Endometrial microvascular endothelial cells (primary cell): ENCODE data around the gene ARAP2. TPM values are rescaled to one million over a fixed set of nuclear protein-coding genes. Genes with fewer than 3 reads are reported as not detected.

ENCODE experiments used
- in situ Hi-C: cut with HindIII; loops from 2 replicates; pipeline ENCODE4 v1.10.0; 2017; ENCODE audit warnings: low sequenced_read_pairs, low pct_unique_long_range_greater_than_20kb; ENCODE audit errors: inconsistent ontology term
- total RNA-seq: library from RNA; depleted of rRNA; stranded (reverse); fragments of >200 nt; gene quantifications from one replicate; pipeline ENCODE4 v1.2.3, GENCODE V29; 2015; ENCODE audit errors: inconsistent ontology term

The ARAP2 gene
- total RNA-seq, 1 donor from 2014 or later, result 4.7 TPM

DNA sequence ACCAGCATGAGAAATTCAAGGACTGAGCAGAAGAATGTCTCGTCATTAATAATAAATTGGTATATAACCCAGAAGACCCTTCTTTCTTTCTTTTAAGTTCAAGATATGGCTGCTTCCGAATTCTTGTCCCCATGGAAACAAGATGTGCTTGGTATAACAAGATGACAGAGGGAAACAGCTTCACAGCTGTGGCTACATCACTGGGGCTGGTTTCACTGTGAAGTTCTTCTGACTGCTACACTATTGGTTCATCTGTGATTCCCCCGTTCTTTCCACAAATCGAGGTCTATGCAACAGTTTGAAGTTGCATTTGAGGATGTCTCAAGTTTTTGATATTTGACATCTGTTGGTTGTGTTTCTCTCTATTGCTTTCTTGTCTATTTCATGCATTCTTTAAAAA lies 24.8 kb upstream of the ARAP2 start:
- in situ Hi-C loops, result no loop called here

DNA sequence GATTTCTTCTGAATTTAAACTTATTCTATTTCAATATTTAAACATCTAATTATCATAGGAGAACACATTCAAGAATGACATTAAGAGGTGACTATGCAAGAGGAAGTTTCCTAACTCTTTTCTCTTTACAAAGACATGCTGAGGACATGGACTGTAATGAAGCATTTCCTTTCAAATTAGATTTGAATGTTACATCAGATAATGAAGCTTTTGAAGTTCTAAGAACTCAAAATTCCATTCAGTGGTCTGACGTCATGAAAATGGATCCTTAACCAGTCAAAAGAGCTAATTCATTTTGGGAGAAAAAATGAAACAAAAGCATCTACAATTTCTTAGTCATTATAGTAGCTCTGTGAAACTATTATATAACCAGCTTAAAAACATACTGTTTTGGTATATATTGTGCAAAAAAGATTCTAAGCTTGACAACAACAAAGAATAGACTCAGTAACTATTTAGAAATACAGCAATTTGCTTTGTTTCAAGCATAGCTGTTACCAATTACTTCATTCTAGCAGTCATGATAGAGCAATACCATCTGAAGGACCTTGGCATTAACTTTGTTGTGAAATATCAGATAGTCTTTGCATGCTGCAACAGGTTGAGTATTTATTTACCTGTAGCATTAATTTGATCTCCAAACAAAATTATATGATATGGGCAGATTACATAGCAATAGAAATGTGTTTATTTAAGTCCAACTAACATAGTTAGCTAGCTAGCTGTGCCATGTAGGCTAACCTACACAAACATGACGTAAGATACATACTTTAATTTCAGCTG lies 23.4 kb upstream of the ARAP2 start:
- in situ Hi-C loops, result no loop called here

DNA sequence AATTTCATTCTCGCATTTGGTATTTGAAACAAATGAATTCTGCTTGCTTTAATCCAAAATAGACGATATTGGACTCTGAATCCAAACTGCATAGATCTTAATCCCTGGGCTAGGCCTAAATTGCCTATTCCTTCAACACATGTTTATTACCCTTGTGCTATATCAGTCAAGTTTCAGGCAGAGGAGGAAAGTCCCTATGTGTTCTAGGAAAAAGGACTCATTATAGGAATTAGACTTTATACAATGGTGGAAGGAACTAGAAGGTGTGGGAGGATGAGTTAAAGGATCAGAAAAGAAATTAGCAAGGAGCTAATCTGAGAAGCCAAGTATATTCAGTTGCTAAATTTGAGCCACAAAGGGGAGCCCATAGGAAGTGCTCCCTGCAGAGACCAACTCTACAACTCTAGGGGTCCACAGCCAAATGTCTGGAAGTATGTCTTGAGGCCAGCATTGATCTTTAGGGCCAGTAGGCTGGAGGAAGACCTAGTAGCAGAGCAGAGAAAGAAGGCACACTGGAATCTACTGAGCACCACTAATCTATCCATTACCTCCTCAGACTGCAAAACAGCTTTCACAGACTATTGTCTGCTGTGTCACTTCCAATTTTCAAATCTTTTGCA lies 20.0 kb upstream of the ARAP2 start:
- in situ Hi-C loops, result no loop called here

DNA sequence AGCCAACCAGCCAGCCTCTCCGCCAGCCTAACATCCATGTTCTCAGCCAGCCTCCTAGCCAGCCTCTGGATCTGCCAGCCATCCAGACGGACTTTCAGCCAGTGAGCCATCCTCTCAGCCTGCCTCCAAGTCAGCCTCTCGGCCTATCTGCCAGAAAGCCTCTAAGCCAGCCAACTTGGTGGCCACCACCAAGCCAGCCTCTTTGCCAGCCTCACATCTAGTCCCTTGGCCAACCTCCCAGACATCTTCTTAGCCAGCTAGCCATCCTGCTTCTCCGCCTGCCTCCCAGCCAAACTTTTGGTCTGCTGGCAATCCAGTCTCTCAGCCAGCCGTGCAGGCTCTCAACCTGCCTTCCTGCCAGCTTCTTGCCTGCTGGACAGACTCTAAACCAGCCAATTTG lies 16.4 kb upstream of the ARAP2 start:
- in situ Hi-C loops, result no loop called here

DNA sequence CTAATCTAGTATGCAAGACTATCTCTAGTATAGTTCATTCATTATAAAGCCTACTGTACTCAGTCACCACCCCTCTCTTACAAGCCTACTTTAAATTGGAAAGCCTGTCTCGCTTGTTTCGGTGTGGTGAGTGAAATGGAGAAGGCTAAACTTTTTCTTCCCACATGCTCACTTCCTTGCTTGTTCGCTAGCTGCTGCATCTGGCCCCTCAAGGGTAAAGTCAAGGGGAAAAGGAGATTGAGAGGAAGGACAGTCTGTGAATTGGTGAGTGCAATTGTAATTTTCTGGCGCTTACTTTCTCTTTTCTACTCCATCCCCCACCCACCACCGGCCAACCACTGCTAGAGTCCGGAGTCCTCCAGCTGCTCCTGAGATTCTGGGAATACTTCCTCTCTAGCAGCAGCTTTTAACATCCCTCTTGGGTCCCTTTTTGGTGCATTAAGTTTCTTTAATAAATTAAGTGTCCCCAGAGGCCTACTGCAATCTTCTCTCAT lies 12.1 kb upstream of the ARAP2 start:
- in situ Hi-C loops, result no loop called here

DNA sequence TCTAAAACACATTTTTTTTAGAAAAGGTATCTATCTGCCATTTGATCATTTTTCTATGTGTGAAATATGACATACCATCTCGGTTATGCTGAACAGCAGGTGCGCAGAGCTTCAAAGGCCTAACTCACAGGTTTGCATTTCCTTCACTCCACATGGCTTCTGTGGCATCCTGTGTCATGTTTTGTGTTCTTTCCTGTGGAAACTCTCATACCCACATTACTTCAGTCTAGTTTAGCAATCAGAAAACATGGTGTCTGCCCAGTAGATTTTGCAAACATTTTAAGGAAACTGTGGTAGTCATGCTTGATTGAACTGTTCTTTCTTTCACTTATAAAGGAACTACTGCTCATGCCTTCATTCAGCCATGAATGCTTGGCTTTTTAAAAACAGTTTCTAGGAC lies 11.3 kb upstream of the ARAP2 start:
- in situ Hi-C loops, result no loop called here

DNA sequence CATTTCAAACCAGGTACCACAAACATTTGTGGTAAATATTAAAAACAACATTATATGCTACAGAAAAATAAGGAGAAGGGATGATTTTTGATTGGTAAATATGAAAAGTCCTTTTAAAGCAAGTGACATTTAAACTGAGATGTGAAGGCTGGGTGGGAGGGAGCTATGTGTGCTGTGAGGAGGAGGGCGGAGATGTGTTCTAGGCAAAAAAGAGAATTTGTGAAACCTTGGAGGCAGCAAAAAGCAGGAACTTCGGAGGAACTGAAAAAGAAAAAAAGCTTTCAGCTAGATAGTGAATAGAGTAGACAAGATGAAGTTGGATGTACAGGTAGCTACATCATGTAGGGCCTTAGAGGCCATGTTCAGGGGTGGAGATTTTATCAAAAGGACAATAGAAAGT lies 10.1 kb upstream of the ARAP2 start:
- in situ Hi-C loops, result no loop called here

DNA sequence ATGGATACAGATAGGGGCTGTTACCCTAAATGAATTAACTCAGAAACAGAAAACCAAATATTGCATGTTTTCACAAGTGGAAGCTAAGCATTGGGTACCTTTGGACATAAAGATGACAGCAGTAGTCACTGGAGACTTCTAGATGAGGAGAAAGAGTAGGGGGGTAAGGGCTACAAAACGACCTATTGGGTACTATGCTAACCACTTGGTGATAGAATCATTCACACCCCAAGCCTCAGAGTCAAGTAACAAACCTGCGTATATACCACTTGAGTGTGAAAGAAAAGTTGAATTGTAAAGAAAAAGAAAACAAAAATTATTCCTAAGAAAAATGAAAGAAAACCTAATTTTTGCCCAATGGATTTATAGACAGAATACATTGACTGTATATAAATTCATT lies 7.7 kb upstream of the ARAP2 start:
- in situ Hi-C loops, result no loop called here

DNA sequence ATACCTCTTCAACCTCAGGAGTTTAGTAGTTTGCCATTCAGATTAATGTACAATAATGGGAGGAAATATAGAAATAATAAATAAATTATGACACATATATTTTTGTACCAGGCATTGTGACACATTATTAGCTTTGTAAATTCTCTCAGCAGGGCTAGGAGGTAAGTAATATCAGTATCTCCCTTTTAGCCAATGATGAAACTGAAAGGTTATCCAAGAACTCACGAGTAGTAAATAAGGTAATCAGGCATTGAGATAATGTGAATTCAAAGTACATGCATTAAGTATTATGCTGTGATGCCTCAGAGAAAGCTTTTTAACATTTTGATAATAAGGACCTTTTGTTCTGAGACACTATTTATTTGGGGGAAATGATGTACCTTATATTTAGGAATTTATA lies 5.3 kb upstream of the ARAP2 start:
- in situ Hi-C loops, result no loop called here

DNA sequence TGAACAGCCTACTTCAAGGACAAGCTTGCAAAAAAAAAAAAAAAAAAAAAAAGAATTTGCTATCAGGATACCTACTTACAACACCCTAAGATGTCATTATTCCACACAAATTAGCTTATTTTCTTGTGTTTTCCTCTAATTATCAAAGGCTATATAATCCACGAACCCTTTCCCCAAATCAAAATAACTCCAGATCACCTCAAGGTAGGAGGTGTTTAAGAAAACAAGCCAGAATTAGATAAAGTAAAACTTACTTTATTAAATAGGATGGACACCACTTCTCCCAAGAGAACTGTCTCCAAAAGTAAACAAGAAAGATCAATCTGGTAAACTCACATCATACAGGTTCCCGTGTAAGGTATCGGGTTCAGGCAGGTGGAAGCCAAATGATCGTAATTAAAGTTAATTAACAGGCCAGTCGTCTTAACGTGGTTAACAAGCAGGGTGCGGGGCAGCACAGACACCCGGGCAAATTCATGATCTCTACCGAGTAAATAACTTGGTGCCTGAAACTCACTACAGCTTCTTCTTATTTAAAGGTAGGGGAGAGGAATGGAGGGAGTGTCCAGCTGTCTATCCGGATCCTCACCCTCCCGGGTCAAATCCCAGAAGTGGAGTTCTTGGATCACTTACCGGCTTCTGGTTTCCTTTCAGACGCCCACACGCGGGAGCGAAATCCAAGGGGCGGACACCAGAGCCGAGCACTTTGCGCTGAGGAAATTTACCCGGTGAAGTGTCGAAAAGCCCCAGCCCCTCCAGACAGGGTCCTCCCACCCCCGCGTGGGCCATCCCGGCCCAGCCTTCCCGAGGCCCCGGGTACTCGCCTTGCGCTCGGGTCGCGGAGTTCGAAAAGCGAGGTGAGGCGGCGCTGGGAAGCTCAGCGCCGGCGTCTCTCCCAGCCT lies 708 bp downstream of the ARAP2 start:
- in situ Hi-C loops, result no loop called here

DNA sequence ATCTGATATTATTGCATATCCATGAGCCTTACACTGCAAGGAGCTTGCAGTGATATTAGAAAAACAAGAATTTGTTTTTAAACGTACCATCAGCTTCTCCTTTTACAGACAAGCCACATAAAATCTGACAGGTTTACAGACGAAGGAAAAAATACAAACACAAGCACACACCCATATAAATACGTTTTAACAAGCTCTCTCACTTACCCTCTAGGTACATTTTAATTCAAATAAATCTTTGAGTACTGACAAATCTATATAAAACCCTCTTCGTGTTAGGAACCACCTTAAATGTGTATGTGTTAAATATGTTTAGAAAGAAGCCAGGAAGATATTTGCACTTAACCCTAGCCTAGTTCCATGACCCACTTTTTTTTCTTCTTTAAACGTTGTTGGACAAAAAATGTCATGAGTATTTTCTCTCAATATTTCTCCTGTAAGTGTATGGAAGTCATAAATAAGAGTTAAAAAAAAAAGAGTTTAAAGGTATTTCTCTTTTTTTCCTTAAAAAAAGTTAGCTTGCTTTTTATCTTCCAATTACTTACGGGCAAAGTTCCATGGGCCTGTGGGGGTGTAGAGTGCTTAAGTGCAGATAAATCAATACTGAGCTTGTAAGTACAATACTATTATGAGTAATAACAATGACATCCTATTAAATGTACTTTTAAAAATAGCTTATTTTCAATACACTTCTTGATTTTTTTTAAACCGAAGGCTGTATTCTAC lies 1.5 kb downstream of the ARAP2 start:
- in situ Hi-C loops, result no loop called here

DNA sequence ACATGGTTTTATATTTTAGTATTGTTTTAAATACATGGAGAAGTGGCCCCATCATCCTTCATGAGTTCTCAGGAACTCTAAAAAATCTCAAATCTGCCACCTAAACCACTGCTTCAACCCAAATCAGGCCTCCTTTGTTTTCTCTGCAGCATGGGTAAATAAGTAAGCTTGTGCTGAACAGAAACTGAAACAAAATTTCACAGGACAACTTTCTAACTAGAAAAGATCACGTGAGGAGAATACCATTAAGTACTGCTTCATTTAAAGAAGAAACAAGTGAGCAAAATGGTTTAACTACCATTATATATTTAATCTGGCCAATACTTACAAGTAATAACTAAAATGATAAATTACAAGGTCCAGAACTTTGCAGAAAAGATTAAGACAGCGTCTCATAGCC lies 2.5 kb downstream of the ARAP2 start:
- in situ Hi-C loops, result no loop called here

DNA sequence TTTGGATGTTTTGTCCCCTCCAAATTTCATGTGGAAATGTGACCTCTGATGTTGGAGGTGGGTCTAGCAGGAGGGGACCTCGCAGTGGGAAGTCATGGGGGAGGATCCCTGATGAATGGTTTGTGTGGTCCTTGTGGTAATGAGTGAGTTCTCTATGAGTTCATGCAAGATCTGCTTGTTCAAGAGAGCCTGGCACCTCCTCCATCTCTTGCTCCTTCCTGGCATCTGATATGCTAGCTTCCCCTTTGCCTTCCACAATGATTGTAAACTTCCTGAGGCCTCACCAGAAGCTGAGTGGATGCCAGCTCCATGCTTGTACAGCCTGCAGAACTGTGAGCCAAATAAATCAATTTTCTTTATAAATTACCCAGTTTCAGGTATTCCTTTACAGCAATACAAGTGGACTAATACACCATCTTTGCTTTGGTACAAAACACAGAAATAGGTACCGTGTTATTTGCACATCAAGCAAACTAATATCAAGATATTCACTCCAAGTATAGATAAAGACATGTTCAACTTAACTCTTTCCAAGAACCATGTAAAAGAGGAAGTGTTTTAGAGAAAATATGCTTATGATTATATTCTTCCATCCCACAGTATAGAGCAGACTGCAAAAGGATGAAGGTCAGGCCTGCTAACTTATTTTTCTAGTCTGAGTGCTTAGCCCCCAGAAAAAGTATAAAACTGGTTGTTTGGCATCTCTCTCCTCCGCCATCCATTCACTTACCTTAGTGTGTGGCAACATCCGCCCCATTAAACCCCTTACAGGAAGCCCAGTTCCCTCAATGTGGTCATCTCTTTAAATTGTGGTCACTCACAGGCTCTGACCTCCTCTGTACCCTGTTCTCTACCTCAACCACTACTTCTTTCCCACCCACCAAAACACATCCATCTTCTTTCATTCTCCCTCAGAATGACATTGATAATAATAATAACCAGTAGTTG lies 6.7 kb downstream of the ARAP2 start:
- in situ Hi-C loops, result no loop called here

DNA sequence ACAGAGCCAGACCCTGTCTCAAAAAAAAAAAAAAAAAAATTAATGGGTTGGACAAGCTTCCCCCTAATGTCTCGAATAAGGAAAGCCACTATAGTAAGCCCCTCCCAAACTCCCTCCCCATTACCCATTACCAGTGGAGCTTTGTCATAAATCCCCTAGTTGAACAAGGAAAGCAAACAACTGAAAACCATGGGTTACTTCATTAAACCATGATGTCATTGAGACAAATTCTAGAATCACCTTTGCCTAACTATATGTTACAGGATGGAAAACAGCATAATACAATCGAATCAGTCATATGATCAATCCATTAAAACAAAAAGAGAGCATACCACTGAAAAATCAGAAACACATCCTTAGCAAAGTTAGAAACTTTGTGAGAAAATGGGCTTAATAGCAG lies 8.2 kb downstream of the ARAP2 start:
- in situ Hi-C loops, result no loop called here

DNA sequence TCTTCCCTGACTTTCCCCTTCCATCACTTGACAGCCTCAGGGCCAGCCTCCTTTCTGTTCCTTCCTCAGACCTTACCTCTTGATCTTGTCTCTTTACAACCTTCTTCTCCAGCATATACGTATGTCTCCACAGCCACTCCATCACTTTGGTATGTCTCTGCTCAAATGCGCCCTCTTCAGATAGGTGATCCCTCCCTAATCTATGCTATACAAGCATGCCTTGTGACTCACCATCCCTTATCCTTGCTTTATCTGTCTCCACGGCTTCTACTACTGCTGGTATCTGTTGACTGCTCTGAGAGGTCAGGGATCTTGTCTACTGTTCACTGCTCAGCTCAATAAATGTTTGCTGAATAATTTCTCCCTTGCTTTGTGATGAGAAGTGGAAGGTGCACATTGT lies 9.0 kb downstream of the ARAP2 start:
- in situ Hi-C loops, result no loop called here

DNA sequence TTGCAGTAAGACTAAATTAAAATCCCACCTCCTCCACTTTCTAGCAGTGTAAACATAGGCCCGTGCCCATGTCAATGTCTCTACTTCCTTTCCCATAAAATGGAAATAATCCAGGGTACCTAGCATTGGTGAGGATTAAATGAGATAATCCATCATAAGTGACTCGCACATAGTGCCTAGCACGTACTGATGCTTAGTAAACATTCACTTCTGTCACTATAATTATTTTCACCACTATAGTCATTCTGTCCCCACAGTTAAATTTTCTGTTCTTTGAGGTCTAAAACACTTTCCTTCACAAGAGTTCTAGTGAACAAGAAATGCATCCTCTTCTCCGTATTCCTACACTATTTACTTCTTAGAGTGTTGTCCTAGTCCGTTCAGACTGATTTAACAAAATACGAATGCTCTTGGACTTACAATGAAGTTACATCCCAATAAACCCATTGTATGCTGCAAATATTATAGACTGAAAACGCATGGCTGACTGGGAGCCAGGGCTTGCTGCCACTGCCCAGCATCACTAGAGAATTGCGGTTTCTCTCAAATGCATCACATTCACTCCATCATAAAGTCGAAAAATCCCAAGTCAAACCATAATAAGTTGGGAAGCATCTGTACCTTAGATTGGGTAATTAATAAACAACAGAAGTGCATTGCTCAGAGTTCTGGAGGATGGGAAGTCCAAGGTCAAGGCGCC lies 10.6 kb downstream of the ARAP2 start:
- in situ Hi-C loops, result no loop called here

DNA sequence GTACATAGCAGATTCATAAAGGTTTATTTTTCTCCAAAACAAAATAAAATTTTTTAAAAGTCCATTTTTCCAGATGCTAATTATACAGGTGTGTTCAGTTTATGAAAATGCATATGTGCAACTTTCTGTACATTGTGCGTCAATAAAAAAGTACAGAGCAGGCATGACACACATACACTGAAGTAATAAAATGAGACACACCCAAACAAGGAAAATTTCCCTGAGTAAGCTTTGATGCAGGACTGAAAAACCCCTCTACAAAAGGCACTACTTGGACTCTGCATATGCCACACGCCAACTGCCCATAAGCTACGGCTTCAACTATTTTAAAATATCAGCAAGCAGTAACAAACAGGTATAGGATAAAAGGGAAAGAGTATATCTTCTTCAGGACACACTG lies 13.8 kb downstream of the ARAP2 start:
- in situ Hi-C loops, result no loop called here
